HepG2 (cell line): ENCODE results near the gene IFNAR1. TPM values are rescaled to one million over a fixed set of nuclear protein-coding genes. Genes with fewer than 3 reads are reported as not detected.
A peak's percentile ranks its signal among the peaks of the same experiment; 100 is the strongest.

Experiments used
- ASH2L ChIP-seq: fragments of 300-600, 200-600 bp; sonication (generic); IDR thresholded peaks from 2 replicates; pipeline ENCODE4 v1.7.0; 2017; ENCODE audit warnings: low read depth, mild to moderate bottlenecking, moderate library complexity, mixed read lengths, low read length; ENCODE audit not compliant: insufficient read length
- DMAP1 ChIP-seq: IDR thresholded peaks from 2 replicates; pipeline ENCODE4 v1.6.1; 2016
- ELF3 ChIP-seq: IDR thresholded peaks from 2 replicates; pipeline ENCODE4 v1.6.1; 2016; ENCODE audit warnings: missing genetic modification reagents, missing compliant biosample characterization
- HNRNPL ChIP-seq: fragments of 200-400 bp; formaldehyde crosslinking; IDR thresholded peaks from 2 replicates; pipeline ENCODE4 v1.6.1; 2017; ENCODE audit warnings: mild to moderate bottlenecking, low read depth, low read length
- KDM4B ChIP-seq: sonication (generic); formaldehyde crosslinking; IDR thresholded peaks from 2 replicates; pipeline ENCODE4 v1.4.0; 2020; ENCODE audit warnings: missing genetic modification reagents
- KLF15 ChIP-seq: sonication (generic); formaldehyde crosslinking; IDR thresholded peaks from 2 replicates; pipeline ENCODE4 v1.8.1; 2023; ENCODE audit warnings: borderline replicate concordance, mild to moderate bottlenecking, inconsistent platforms, missing genetic modification reagents, mixed read lengths
- MIER3 ChIP-seq: IDR thresholded peaks from 2 replicates; pipeline ENCODE4 v1.6.1; 2016; ENCODE audit warnings: missing compliant biosample characterization, borderline replicate concordance
- PHF21A ChIP-seq: sonication (generic); formaldehyde crosslinking; IDR thresholded peaks from 2 replicates; pipeline ENCODE4 v1.5.0; 2020; ENCODE audit warnings: mild to moderate bottlenecking, missing genetic modification reagents
- ZFP82 ChIP-seq: sonication (generic); formaldehyde crosslinking; IDR thresholded peaks from 2 replicates; pipeline ENCODE4 v1.5.1; 2020; ENCODE audit warnings: mild to moderate bottlenecking, missing genetic modification reagents, borderline replicate concordance
- ZNF205 ChIP-seq: IDR thresholded peaks from 2 replicates; pipeline ENCODE4 v1.6.1; 2018; ENCODE audit warnings: missing biosample characterization, missing genetic modification reagents
- ZNF350 ChIP-seq: sonication (generic); formaldehyde crosslinking; IDR thresholded peaks from 2 replicates; pipeline ENCODE4 v1.4.0; 2020; ENCODE audit warnings: mild to moderate bottlenecking, low read depth, missing genetic modification reagents, borderline replicate concordance
- ZNF354B ChIP-seq: sonication (generic); formaldehyde crosslinking; IDR thresholded peaks from 2 replicates; pipeline ENCODE4 v1.8.0; 2022; ENCODE audit warnings: mild to moderate bottlenecking, missing genetic modification reagents
- ZNF552 ChIP-seq: sonication (generic); formaldehyde crosslinking; IDR thresholded peaks from 2 replicates; pipeline ENCODE4 v1.9.0; 2022; ENCODE audit warnings: missing genetic modification reagents, mild to moderate bottlenecking, borderline replicate concordance
- ZNF629 ChIP-seq: sonication (generic); formaldehyde crosslinking; conservative IDR thresholded peaks from 2 replicates; pipeline ENCODE4 v1.5.0; 2020; ENCODE audit warnings: missing genetic modification reagents
- ZNF720 ChIP-seq: sonication (generic); formaldehyde crosslinking; IDR thresholded peaks from 2 replicates; pipeline ENCODE4 v1.4.0; 2020; ENCODE audit warnings: missing genetic modification reagents
- polyA plus RNA-seq, 8 experiments: library from polyadenylated mRNA; depleted of rRNA in 3 of 8; stranded (reverse) in 7 of 8; unstranded in 1 of 8; fragments of >200 nt; fragmentation: Illumina TruSeq in 4 of 8; extraction: Trizol in 4 of 8; gene quantifications; 2 replicates each; pipeline versions ENCODE4 v1.2.1 to v1.2.3, GENCODE V29; 2011 to 2016; ENCODE audit warnings: low read depth in 4 of 8, missing spikeins in 1 of 8, mixed read lengths in 1 of 8; ENCODE audit not compliant: insufficient read depth in 1 of 8
- total RNA-seq, 5 experiments: library from RNA; depleted of rRNA; stranded (reverse); fragments of >200 nt; fragmentation: Illumina TruSeq; extraction: Trizol; gene quantifications; 2 replicates each; pipeline ENCODE4 v1.2.3, GENCODE V29; 2016; ENCODE audit warnings: low read depth in 1 of 5
- TF ChIP-seq, protein P1 (sequence below): sonication (generic); formaldehyde crosslinking; IDR thresholded peaks from 2 replicates; pipeline ENCODE4 v1.5.0; 2020; ENCODE audit warnings: missing genetic modification reagents
- TF ChIP-seq, protein P2 (sequence below): sonication (generic); formaldehyde crosslinking; conservative IDR thresholded peaks from 2 replicates; pipeline ENCODE4 v1.4.0; 2020; ENCODE audit warnings: missing genetic modification reagents
- TF ChIP-seq, protein P3 (sequence below): sonication (generic); formaldehyde crosslinking; IDR thresholded peaks from 2 replicates; pipeline ENCODE4 v1.8.0; 2022; ENCODE audit warnings: mild to moderate bottlenecking, missing genetic modification reagents
- TF ChIP-seq, protein P4 (sequence below): sonication (generic); formaldehyde crosslinking; IDR thresholded peaks from 2 replicates; pipeline ENCODE4 v1.5.1; 2020; ENCODE audit warnings: mild to moderate bottlenecking, missing genetic modification reagents
- TF ChIP-seq, protein P5 (sequence below): sonication (generic); formaldehyde crosslinking; IDR thresholded peaks from 2 replicates; pipeline ENCODE4 v1.8.1; 2023; ENCODE audit warnings: missing genetic modification reagents, inconsistent platforms, borderline replicate concordance

Gene IFNAR1
- total and polyA plus RNA-seq, 2 of the 13 experiments (the other 11 are each of a cell fraction or from before 2014, with no cell fraction given), result 6.7 to 9.3 TPM

DNA sequence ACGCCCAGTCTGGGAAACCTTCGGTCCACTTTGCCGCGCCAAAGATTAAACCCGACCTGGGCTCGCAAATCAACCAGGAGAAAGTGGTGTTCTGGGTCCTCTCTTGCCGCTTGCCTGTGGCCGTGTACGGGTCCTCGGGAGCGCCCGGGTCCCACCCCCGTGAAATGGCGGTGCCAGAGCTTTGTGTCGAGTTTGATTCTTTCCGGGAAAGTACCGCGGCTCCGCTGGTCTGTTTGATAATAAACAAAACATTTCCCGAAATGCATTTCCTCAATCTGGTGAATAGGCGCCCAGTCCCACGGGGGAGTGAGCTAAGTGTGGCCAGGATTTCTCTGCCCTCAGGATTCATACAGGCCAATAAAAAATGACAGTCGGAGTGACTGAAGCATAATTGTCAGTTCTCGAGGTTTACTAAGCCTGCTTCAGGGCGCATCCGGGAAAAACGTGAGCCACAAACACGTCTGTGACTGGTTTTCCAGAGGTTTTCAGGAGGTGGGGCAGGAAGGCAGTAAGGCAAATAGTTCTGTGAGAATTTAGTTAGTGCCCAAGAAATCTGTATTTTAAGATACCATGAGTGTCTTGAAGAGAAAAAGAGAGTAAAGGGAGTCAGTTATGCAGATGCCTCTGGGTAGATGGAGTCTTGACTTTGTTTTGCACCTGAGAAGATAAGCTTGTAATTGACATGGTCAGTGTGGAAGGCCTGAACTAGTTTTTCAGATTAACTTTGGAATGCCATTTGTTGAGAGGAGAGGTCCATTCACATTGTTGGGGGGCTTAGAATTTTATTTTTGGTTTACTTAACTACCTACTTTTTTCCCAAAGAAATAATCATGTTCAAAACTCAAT lies 675 bp downstream of the IFNAR1 start (continued):
- TF ChIP-seq KLF15 (CRISPR knock-in tag) (no peak), ZNF629 (CRISPR knock-in tag) (no peak), ZNF720 (CRISPR knock-in tag) (no peak), ZNF350 (CRISPR knock-in tag) (0 out of 2 replicates have a peak, but pooled peaks have one; percentile 8), DMAP1 (CRISPR knock-in tag) (no peak), PHF21A (CRISPR knock-in tag) (no peak), ZNF205 (CRISPR knock-in tag) (no peak), MIER3 (CRISPR knock-in tag) (no peak; the same call in 1 of the 2 replicates), HNRNPL (no peak), KDM4B (CRISPR knock-in tag) (no peak), ZNF552 (CRISPR knock-in tag) (no peak), ASH2L (no peak), ZFP82 (CRISPR knock-in tag) (peak; percentile 74; the same call in 1 of the 2 replicates), ELF3 (CRISPR knock-in tag) (peak; percentile 14; the same call in 1 of the 2 replicates), ZNF354B (CRISPR knock-in tag) (no peak)
- TF ChIP-seq, protein P1, sequence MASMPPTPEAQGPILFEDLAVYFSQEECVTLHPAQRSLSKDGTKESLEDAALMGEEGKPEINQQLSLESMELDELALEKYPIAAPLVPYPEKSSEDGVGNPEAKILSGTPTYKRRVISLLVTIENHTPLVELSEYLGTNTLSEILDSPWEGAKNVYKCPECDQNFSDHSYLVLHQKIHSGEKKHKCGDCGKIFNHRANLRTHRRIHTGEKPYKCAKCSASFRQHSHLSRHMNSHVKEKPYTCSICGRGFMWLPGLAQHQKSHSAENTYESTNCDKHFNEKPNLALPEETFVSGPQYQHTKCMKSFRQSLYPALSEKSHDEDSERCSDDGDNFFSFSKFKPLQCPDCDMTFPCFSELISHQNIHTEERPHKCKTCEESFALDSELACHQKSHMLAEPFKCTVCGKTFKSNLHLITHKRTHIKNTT, result no peak
- TF ChIP-seq, protein P2, sequence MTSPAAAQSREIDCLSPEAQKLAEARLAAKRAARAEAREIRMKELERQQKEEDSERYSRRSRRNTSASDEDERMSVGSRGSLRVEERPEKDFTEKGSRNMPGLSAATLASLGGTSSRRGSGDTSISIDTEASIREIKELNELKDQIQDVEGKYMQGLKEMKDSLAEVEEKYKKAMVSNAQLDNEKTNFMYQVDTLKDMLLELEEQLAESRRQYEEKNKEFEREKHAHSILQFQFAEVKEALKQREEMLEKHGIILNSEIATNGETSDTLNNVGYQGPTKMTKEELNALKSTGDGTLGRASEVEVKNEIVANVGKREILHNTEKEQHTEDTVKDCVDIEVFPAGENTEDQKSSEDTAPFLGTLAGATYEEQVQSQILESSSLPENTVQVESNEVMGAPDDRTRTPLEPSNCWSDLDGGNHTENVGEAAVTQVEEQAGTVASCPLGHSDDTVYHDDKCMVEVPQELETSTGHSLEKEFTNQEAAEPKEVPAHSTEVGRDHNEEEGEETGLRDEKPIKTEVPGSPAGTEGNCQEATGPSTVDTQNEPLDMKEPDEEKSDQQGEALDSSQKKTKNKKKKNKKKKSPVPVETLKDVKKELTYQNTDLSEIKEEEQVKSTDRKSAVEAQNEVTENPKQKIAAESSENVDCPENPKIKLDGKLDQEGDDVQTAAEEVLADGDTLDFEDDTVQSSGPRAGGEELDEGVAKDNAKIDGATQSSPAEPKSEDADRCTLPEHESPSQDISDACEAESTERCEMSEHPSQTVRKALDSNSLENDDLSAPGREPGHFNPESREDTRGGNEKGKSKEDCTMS, result no peak
- TF ChIP-seq, protein P3, sequence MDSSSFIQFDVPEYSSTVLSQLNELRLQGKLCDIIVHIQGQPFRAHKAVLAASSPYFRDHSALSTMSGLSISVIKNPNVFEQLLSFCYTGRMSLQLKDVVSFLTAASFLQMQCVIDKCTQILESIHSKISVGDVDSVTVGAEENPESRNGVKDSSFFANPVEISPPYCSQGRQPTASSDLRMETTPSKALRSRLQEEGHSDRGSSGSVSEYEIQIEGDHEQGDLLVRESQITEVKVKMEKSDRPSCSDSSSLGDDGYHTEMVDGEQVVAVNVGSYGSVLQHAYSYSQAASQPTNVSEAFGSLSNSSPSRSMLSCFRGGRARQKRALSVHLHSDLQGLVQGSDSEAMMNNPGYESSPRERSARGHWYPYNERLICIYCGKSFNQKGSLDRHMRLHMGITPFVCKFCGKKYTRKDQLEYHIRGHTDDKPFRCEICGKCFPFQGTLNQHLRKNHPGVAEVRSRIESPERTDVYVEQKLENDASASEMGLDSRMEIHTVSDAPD (CRISPR knock-in tag), result no peak
- TF ChIP-seq, protein P4, sequence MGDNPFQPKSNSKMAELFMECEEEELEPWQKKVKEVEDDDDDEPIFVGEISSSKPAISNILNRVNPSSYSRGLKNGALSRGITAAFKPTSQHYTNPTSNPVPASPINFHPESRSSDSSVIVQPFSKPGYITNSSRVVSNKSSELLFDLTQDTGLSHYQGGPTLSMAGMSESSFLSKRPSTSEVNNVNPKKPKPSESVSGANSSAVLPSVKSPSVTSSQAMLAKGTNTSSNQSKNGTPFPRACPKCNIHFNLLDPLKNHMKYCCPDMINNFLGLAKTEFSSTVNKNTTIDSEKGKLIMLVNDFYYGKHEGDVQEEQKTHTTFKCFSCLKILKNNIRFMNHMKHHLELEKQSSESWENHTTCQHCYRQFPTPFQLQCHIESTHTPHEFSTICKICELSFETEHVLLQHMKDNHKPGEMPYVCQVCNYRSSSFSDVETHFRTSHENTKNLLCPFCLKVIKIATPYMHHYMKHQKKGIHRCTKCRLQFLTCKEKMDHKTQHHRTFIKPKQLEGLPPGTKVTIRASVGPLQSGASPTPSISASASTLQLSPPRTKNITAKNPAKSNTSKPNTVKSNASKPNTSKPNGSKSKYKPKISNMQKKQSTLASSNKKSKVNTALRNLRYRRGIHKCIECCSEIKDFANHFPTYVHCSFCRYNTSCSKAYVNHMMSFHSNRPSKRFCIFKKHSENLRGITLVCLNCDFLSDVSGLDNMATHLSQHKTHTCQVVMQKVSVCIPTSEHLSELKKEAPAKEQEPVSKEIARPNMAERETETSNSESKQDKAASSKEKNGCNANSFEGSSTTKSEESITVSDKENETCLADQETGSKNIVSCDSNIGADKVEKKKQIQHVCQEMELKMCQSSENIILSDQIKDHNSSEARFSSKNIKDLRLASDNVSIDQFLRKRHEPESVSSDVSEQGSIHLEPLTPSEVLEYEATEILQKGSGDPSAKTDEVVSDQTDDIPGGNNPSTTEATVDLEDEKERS, result no peak
- TF ChIP-seq, protein P5, sequence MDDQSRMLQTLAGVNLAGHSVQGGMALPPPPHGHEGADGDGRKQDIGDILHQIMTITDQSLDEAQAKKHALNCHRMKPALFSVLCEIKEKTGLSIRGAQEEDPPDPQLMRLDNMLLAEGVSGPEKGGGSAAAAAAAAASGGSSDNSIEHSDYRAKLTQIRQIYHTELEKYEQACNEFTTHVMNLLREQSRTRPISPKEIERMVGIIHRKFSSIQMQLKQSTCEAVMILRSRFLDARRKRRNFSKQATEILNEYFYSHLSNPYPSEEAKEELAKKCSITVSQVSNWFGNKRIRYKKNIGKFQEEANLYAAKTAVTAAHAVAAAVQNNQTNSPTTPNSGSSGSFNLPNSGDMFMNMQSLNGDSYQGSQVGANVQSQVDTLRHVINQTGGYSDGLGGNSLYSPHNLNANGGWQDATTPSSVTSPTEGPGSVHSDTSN (CRISPR knock-in tag), result no peak
